Fibroblast of lung (primary cell): ENCODE data around the gene ATP6V0B. TPM values are rescaled to one million over a fixed set of nuclear protein-coding genes. Genes with fewer than 3 reads are reported as not detected.

Source experiments
- DNase-seq, 2 donors: peaks; one replicate each; pipeline versions ENCODE4 v3.0.0 to v3.0.0-alpha.2; 2010; ENCODE audit warnings: low read depth in 2 of 2
- H2AFZ ChIP-seq: 2 replicates; pipeline ENCODE4 v1.5.1; 2012; ENCODE audit warnings: low read length, control low read depth, inconsistent platforms
- H3K27ac ChIP-seq: 2 replicates; pipeline ENCODE4 v1.5.1; 2011; ENCODE audit warnings: low read length, control low read depth; ENCODE audit not compliant: insufficient read depth
- H3K27me3 ChIP-seq: 2 replicates; pipeline ENCODE4 v1.5.1; 2011; ENCODE audit warnings: mild to moderate bottlenecking, low read length; ENCODE audit not compliant: control insufficient read depth, insufficient read depth
- H3K36me3 ChIP-seq: 2 replicates; pipeline ENCODE4 v1.5.1; 2011; ENCODE audit warnings: low read length; ENCODE audit not compliant: control insufficient read depth, insufficient read depth
- H3K4me1 ChIP-seq: 2 replicates; pipeline ENCODE4 v1.5.1; 2011; ENCODE audit warnings: low read length; ENCODE audit not compliant: control insufficient read depth, insufficient read depth; ENCODE audit errors: extremely low read depth
- H3K4me2 ChIP-seq: 2 replicates; pipeline ENCODE4 v1.5.1; 2011; ENCODE audit warnings: low read length, control low read depth; ENCODE audit not compliant: insufficient read depth; ENCODE audit errors: extremely low read depth
- H3K4me3 ChIP-seq, 4 experiments: fragments of 200-600 bp in 1 of 4; sonication (generic) in 1 of 4; replicated peaks in 1 of 4; 2 replicates each; pipeline ENCODE4 v1.5.1; 2011 to 2016; ENCODE audit warnings: low read length in 4 of 4, low read depth in 3 of 4, mild to moderate bottlenecking in 3 of 4, control low read depth in 2 of 4, inconsistent platforms in 1 of 4, mixed read lengths in 1 of 4; ENCODE audit not compliant: insufficient read depth in 1 of 4; ENCODE audit errors: control extremely low read depth in 1 of 4
- H3K79me2 ChIP-seq: 2 replicates; pipeline ENCODE4 v1.5.1; 2012; ENCODE audit warnings: mild to moderate bottlenecking, low read length, inconsistent platforms; ENCODE audit not compliant: control insufficient read depth, insufficient read depth
- H3K9ac ChIP-seq: 2 replicates; pipeline ENCODE4 v1.5.1; 2011; ENCODE audit warnings: mild to moderate bottlenecking, low read length, control low read depth; ENCODE audit not compliant: insufficient read depth
- H3K9me3 ChIP-seq: 2 replicates; pipeline ENCODE4 v1.5.1; 2012; ENCODE audit warnings: low read depth, low read length; ENCODE audit not compliant: control insufficient read depth, insufficient read depth
- H4K20me1 ChIP-seq: 2 replicates; pipeline ENCODE4 v1.5.1; 2011; ENCODE audit warnings: low read length; ENCODE audit not compliant: control insufficient read depth, insufficient read depth; ENCODE audit errors: extremely low read depth
- EZH2 ChIP-seq: IDR thresholded peaks from 2 replicates; pipeline ENCODE4 v1.5.1; 2012; ENCODE audit warnings: low read length, control low read depth, mild to moderate bottlenecking; ENCODE audit errors: missing control alignments
- polyA plus RNA-seq, 2 donors: library from polyadenylated mRNA; depleted of rRNA in 1 of 2; stranded (reverse) in 1 of 2; unstranded in 1 of 2; fragments of >200 nt; gene quantifications; 2 replicates each; pipeline ENCODE4 v1.2.1, GENCODE V29; 2011 to 2012; ENCODE audit warnings: missing spikeins in 1 of 2
- total RNA-seq: library from RNA; depleted of rRNA; stranded (reverse); fragments of >200 nt; gene quantifications from 2 replicates; pipeline ENCODE4 v1.2.1, GENCODE V29; 2014
- TF ChIP-seq, protein P1 (sequence below), 2 donors: IDR thresholded peaks in 1 of 2; conservative IDR thresholded peaks in 1 of 2; 1 replicate in 1 of 2; 2 replicates in 1 of 2; pipeline ENCODE4 v1.5.1; 2011 to 2012; ENCODE audit warnings: low read length in 2 of 2, control low read depth in 1 of 2, inconsistent platforms in 1 of 2, low read depth in 1 of 2, mild to moderate bottlenecking in 1 of 2

The ATP6V0B gene
- total and polyA plus RNA-seq, 2 donors (not counting 1 experiment from before 2014, with no cell fraction given), result 83.5 to 121 TPM

DNA sequence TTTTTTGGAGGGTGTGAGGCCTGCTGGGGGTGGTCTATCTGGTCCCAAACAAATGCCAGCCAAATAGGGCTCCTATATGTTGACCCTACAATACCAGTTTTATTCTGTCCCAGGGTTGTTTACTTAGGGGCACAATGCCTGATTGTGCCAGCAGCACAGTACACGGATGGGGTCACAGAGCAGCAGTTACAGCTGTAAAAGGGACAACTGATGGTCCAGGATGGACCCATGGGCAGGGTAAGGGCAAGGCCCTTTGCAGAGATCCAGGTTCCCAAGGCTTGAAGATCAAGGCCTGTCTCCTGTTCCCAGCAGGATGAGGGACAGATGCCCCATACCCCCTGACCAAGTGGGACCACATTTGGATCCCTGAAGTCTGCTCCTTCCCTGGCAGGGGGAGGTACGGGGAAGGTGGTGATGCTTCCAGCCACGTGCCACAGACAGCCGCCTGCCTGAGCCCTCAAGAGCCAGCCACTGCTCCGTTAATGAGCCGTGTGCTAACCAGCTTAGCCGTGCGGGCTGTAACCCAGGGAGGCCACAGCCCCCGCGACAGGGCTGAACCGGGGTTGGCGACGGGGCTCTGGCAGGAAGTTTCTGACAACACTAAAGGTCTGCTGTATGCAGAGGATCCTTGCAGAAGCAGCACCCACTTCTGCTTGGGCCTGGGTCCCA lies 38.3 kb downstream of the ATP6V0B start:
- TF ChIP-seq EZH2, result no peak
- TF ChIP-seq, protein P1, sequence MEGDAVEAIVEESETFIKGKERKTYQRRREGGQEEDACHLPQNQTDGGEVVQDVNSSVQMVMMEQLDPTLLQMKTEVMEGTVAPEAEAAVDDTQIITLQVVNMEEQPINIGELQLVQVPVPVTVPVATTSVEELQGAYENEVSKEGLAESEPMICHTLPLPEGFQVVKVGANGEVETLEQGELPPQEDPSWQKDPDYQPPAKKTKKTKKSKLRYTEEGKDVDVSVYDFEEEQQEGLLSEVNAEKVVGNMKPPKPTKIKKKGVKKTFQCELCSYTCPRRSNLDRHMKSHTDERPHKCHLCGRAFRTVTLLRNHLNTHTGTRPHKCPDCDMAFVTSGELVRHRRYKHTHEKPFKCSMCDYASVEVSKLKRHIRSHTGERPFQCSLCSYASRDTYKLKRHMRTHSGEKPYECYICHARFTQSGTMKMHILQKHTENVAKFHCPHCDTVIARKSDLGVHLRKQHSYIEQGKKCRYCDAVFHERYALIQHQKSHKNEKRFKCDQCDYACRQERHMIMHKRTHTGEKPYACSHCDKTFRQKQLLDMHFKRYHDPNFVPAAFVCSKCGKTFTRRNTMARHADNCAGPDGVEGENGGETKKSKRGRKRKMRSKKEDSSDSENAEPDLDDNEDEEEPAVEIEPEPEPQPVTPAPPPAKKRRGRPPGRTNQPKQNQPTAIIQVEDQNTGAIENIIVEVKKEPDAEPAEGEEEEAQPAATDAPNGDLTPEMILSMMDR (conservative IDR thresholded peaks at IDR 0.05 in 1 of 2, IDR thresholded peaks at IDR 0.05 in 1 of 2; ENCODE audit: low read depth in 1 of 2, low read length in 2 of 2), result no peak
- H3K4me2 ChIP-seq, result no peak overlapping the region
- no peak overlapping the region for H3K9ac ChIP-seq
- H3K4me1 ChIP-seq, result no peaks in the 10 kb centered on the region
- H3K79me2 ChIP-seq, result no peaks in the 10 kb centered on the region
- H3K4me3 ChIP-seq, result no peak overlapping the region
- H3K9me3 ChIP-seq, result no peaks in the 10 kb centered on the region
- DNase-seq, result no peak
- no peak overlapping the region for H3K27ac ChIP-seq
- H4K20me1 ChIP-seq, result no peaks in the 10 kb centered on the region
- H2AFZ ChIP-seq, result no peak overlapping the region
- H3K36me3 ChIP-seq, result no peaks in the 10 kb centered on the region
- H3K27me3 ChIP-seq, result no peaks in the 10 kb centered on the region

DNA sequence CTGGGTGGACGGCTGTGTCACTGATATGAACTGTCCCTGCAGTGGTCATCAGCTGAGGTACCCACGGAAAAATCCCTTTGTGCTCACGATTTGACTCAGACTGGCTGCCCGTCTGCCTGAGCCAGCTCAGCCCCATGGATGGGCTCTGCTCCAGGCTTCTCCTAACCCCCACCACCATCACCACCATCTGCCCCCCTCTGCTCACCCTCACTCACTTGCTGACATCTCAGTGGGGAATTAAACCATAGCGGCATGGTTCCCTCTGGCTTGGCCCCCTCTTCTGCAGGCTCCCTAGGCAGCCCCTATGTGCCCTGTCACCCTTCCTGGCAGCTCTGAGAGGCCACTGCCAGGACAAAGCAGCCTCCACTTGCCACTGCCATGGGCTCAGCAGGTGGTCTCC lies 39.2 kb downstream of the ATP6V0B start:
- H4K20me1 ChIP-seq, result no peaks in the 10 kb centered on the region
- DNase-seq, result no peak
- no peaks in the 10 kb centered on the region for H3K36me3 ChIP-seq
- no peak overlapping the region for H2AFZ ChIP-seq
- no peak overlapping the region for H3K9ac ChIP-seq
- TF ChIP-seq, protein P1 (conservative IDR thresholded peaks at IDR 0.05 in 1 of 2, IDR thresholded peaks at IDR 0.05 in 1 of 2; ENCODE audit: low read depth in 1 of 2, low read length in 2 of 2), result no peak
- TF ChIP-seq EZH2, result no peak
- H3K9me3 ChIP-seq, result no peaks in the 10 kb centered on the region
- no peaks in the 10 kb centered on the region for H3K27me3 ChIP-seq
- no peaks in the 10 kb centered on the region for H3K79me2 ChIP-seq
- no peaks in the 10 kb centered on the region for H3K4me1 ChIP-seq
- no peak overlapping the region for H3K4me2 ChIP-seq
- H3K27ac ChIP-seq, result no peak overlapping the region
- no peak overlapping the region for H3K4me3 ChIP-seq

DNA sequence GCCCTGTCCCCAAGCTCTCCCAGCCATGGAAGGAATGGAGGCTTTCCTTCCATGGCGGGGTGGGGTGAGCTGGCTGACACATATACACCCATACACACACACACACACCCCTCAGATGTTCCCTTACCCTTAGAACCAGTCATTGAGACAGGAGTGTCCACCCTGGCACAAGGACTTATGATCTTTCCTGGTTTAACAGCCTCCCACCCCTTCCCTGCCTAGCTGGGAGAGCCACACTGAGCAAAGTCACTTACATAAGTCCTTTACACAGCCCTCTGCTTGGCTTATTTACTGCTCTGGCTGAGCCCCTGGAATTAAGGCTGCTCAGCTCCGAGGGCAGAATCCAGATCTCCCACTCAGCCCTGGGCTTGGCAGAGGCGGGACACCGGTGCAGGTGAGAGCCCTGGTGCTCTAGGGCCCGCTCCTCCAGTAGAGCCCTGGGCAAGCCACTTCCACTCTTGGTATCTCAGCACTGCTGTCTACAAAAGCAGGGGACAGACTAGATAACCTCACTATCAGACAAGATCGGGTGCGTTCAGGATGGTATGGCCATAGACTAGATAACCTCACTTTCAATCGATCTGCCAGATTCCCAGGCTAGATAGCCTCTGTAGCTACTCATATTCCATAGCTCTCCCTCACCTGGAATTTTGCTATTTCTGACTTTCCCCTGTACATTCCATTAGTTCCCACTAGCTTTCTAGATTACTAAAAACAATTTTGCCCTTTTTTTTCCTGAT lies 39.8 kb downstream of the ATP6V0B start:
- Histone ChIP-seq H3K36me3 (no peaks in the 10 kb centered on the region), H3K27ac (no peak overlapping the region), H3K4me2 (no peak overlapping the region), H4K20me1 (no peaks in the 10 kb centered on the region), H3K9ac (no peak overlapping the region), H3K4me1 (no peaks in the 10 kb centered on the region), H3K9me3 (no peaks in the 10 kb centered on the region), H2AFZ (no peak overlapping the region), H3K79me2 (no peaks in the 10 kb centered on the region), H3K4me3 (no peak overlapping the region), H3K27me3 (no peaks in the 10 kb centered on the region)
- no peak for DNase-seq
- no peak for TF ChIP-seq EZH2
- TF ChIP-seq, protein P1 (conservative IDR thresholded peaks at IDR 0.05 in 1 of 2, IDR thresholded peaks at IDR 0.05 in 1 of 2; ENCODE audit: low read depth in 1 of 2, low read length in 2 of 2), result no peak
